Rectal smooth muscle tissue (tissue), 1 donor: Measurements from ENCODE around the gene VSTM2B.

ENCODE experiments used
- H3K27ac ChIP-seq: one replicate; pipeline ENCODE4 v1.7.0; 2013; ENCODE audit warnings: low read depth, low read length, inconsistent platforms
- H3K27me3 ChIP-seq: one replicate; pipeline ENCODE4 v1.7.0; 2013; ENCODE audit warnings: low read length; ENCODE audit not compliant: control insufficient read depth, insufficient read depth
- H3K36me3 ChIP-seq: one replicate; pipeline ENCODE4 v1.7.0; 2013; ENCODE audit warnings: low read length; ENCODE audit not compliant: control insufficient read depth, insufficient read depth
- H3K4me1 ChIP-seq: one replicate; pipeline ENCODE4 v1.7.0; 2013; ENCODE audit warnings: low read length; ENCODE audit not compliant: control insufficient read depth, insufficient read depth
- H3K4me3 ChIP-seq: one replicate; pipeline ENCODE4 v1.7.0; 2013; ENCODE audit warnings: low read length
- H3K9ac ChIP-seq: one replicate; pipeline ENCODE4 v1.7.0; 2013; ENCODE audit warnings: low read length

Gene VSTM2B

GRCh38 chr19:29576761-29577648 is 51.2 kb downstream of the VSTM2B start:
- Histone ChIP-seq H3K4me3 (no peak overlapping the region), H3K27me3 (no peaks in the 10 kb centered on the region), H3K4me1 (no peaks in the 10 kb centered on the region), H3K27ac (no peak overlapping the region), H3K36me3 (no peaks in the 10 kb centered on the region), H3K9ac (no peak overlapping the region)

GRCh38 chr19:29577649-29577963 is 51.8 kb downstream of the VSTM2B start:
- Histone ChIP-seq H3K4me3 (no peak overlapping the region), H3K27ac (no peak overlapping the region), H3K4me1 (no peaks in the 10 kb centered on the region), H3K27me3 (no peaks in the 10 kb centered on the region), H3K9ac (no peak overlapping the region), H3K36me3 (no peaks in the 10 kb centered on the region)

- H3K27me3 ChIP-seq, result no peaks in the 10 kb centered on the region
- H3K27ac ChIP-seq, result no peak overlapping the region
- H3K9ac ChIP-seq, result no peak overlapping the region
- no peaks in the 10 kb centered on the region for H3K4me1 ChIP-seq
- no peaks in the 10 kb centered on the region for H3K36me3 ChIP-seq
- H3K4me3 ChIP-seq, result no peak overlapping the region
Measured at GRCh38 chr19:29578349-29578748, 52.6 kb downstream of the VSTM2B start.

- no peaks in the 10 kb centered on the region for H3K27me3 ChIP-seq
Measured at GRCh38 chr19:29579308-29579910, 53.6 kb downstream of the VSTM2B start.

GRCh38 chr19:29581398-29581797 is 55.6 kb downstream of the VSTM2B start:
- no peaks in the 10 kb centered on the region for H3K27me3 ChIP-seq
- H3K27ac ChIP-seq, result no peak overlapping the region
- no peaks in the 10 kb centered on the region for H3K4me1 ChIP-seq
- H3K4me3 ChIP-seq, result no peak overlapping the region
- H3K9ac ChIP-seq, result no peak overlapping the region
- no peaks in the 10 kb centered on the region for H3K36me3 ChIP-seq

More at GRCh38 chr19:29579308-29579910, 53.6 kb downstream of the VSTM2B start:
- H3K27ac ChIP-seq, result no peak overlapping the region
- no peak overlapping the region for H3K4me3 ChIP-seq
- no peaks in the 10 kb centered on the region for H3K36me3 ChIP-seq
- H3K9ac ChIP-seq, result no peak overlapping the region
- H3K4me1 ChIP-seq, result no peaks in the 10 kb centered on the region

- Histone ChIP-seq H3K27me3 (no peaks in the 10 kb centered on the region), H3K27ac (no peak overlapping the region), H3K4me3 (no peak overlapping the region), H3K9ac (no peak overlapping the region), H3K4me1 (no peaks in the 10 kb centered on the region), H3K36me3 (no peaks in the 10 kb centered on the region)
Measured at GRCh38 chr19:29583196-29583999, 57.6 kb downstream of the VSTM2B start.

GRCh38 chr19:29586401-29586800 is 60.6 kb downstream of the VSTM2B start:
- H3K27me3 ChIP-seq, result no peaks in the 10 kb centered on the region
- H3K4me3 ChIP-seq, result no peak overlapping the region
- no peaks in the 10 kb centered on the region for H3K36me3 ChIP-seq
- no peaks in the 10 kb centered on the region for H3K4me1 ChIP-seq
- H3K27ac ChIP-seq, result no peak overlapping the region
- H3K9ac ChIP-seq, result no peak overlapping the region

- Histone ChIP-seq H3K36me3 (no peaks in the 10 kb centered on the region), H3K27me3 (no peaks in the 10 kb centered on the region), H3K4me3 (no peak overlapping the region), H3K9ac (no peak overlapping the region), H3K27ac (no peak overlapping the region), H3K4me1 (no peaks in the 10 kb centered on the region)
Measured at GRCh38 chr19:29587059-29587458, 61.3 kb downstream of the VSTM2B start.

GRCh38 chr19:29587518-29587986 is 61.8 kb downstream of the VSTM2B start:
- no peaks in the 10 kb centered on the region for H3K27me3 ChIP-seq
- no peak overlapping the region for H3K9ac ChIP-seq
- no peaks in the 10 kb centered on the region for H3K36me3 ChIP-seq
- no peak overlapping the region for H3K27ac ChIP-seq
- no peak overlapping the region for H3K4me3 ChIP-seq
- H3K4me1 ChIP-seq, result no peaks in the 10 kb centered on the region

GRCh38 chr19:29588095-29588494 is 62.3 kb downstream of the VSTM2B start:
- Histone ChIP-seq H3K4me1 (no peaks in the 10 kb centered on the region), H3K9ac (no peak overlapping the region), H3K4me3 (no peak overlapping the region), H3K27ac (no peak overlapping the region), H3K27me3 (no peaks in the 10 kb centered on the region), H3K36me3 (no peaks in the 10 kb centered on the region)

GRCh38 chr19:29590278-29590677 is 64.5 kb downstream of the VSTM2B start:
- Histone ChIP-seq H3K27me3 (peaks cover 3% of the 10 kb centered on the region), H3K36me3 (no peaks in the 10 kb centered on the region), H3K27ac (no peak overlapping the region), H3K4me3 (no peak overlapping the region), H3K9ac (no peak overlapping the region), H3K4me1 (no peaks in the 10 kb centered on the region)

GRCh38 chr19:29591670-29592069 is 65.9 kb downstream of the VSTM2B start:
- Histone ChIP-seq H3K9ac (no peak overlapping the region), H3K4me1 (no peaks in the 10 kb centered on the region), H3K27me3 (peaks cover 6% of the 10 kb centered on the region), H3K27ac (no peak overlapping the region), H3K36me3 (no peaks in the 10 kb centered on the region), H3K4me3 (no peak overlapping the region)
